HUES64 (cell line): ENCODE measurements around the gene CYFIP2.
"Not testable (repeated sequence)": the region's sequence is repeated elsewhere in the genome, so short reads cannot be mapped to it uniquely, and the experiment has no call there.

Source experiments
- H3K27ac ChIP-seq: 2 replicates; pipeline ENCODE4 v1.7.0; 2013; ENCODE audit warnings: low read depth, low read length, inconsistent platforms
- H3K27me3 ChIP-seq: 2 replicates; pipeline ENCODE4 v1.6.1; 2013; ENCODE audit warnings: mild to moderate bottlenecking, low read length; ENCODE audit not compliant: insufficient read depth
- H3K36me3 ChIP-seq: 2 replicates; pipeline ENCODE4 v1.6.1; 2013; ENCODE audit warnings: mild to moderate bottlenecking, low read length; ENCODE audit not compliant: insufficient read depth
- H3K4me1 ChIP-seq: 2 replicates; pipeline ENCODE4 v1.6.1; 2013; ENCODE audit warnings: mild to moderate bottlenecking, low read length, moderate library complexity; ENCODE audit not compliant: insufficient read depth
- H3K4me3 ChIP-seq: 2 replicates; pipeline ENCODE4 v1.5.1; 2013; ENCODE audit warnings: mild to moderate bottlenecking, low read length, moderate library complexity
- H3K9ac ChIP-seq: 2 replicates; pipeline ENCODE4 v1.6.1; 2013; ENCODE audit warnings: mild to moderate bottlenecking, low read depth, low read length
- H3K9me3 ChIP-seq: 2 replicates; pipeline ENCODE4 v1.6.1; 2013; ENCODE audit warnings: low read depth, low read length; ENCODE audit not compliant: insufficient read depth
- WGBS: fragments of 150-250, 120-280 bp; methylation state at CpG from one replicate; pipeline ENCODE4 v1.1.7; 2013; ENCODE audit warnings: missing lambda C conversion rate; 5-methylcytosine and 5-hydroxymethylcytosine counted together

The CYFIP2 gene

GRCh38 chr5:157415838-157416237, 149.9 kb downstream of the CYFIP2 start:
- Histone ChIP-seq H3K27me3 (no peaks in the 10 kb centered on the region), H3K9ac (no peak overlapping the region), H3K9me3 (peaks cover 5% of the 10 kb centered on the region), H3K4me1 (no peaks in the 10 kb centered on the region), H3K4me3 (no peak overlapping the region), H3K27ac (no peak overlapping the region), H3K36me3 (no peaks in the 10 kb centered on the region)

GRCh38 chr5:157419521-157419920, 153.6 kb downstream of the CYFIP2 start:
- WGBS: 96% methylated on average over 22 of the region's 30 CpGs
- peaks cover 20% of the 10 kb centered on the region for H3K9me3 ChIP-seq
- H3K9ac ChIP-seq, H3K36me3 ChIP-seq, H3K4me1 ChIP-seq, H3K27me3 ChIP-seq, H3K4me3 ChIP-seq, H3K27ac ChIP-seq: not testable (repeated sequence)

- H3K36me3 ChIP-seq, H3K27ac ChIP-seq, H3K4me1 ChIP-seq, H3K9ac ChIP-seq, H3K27me3 ChIP-seq, H3K4me3 ChIP-seq, H3K9me3 ChIP-seq: not testable (repeated sequence)
- WGBS: 95% methylated on average over 5 of the region's 5 CpGs
Observed at GRCh38 chr5:157429920-157430319, 164.0 kb downstream of the CYFIP2 start.

GRCh38 chr5:157431544-157432200, 165.7 kb downstream of the CYFIP2 start:
- WGBS: 59% methylated on average over 4 of the region's 4 CpGs
- Histone ChIP-seq H3K36me3 (no peaks in the 10 kb centered on the region), H3K4me1 (no peaks in the 10 kb centered on the region)

GRCh38 chr5:157434096-157434495, 168.2 kb downstream of the CYFIP2 start:
- Histone ChIP-seq H3K4me3 (no peak overlapping the region), H3K4me1 (no peaks in the 10 kb centered on the region), H3K9ac (no peak overlapping the region), H3K27me3 (no peaks in the 10 kb centered on the region), H3K27ac (no peak overlapping the region), H3K9me3 (no peaks in the 10 kb centered on the region), H3K36me3 (no peaks in the 10 kb centered on the region)
- WGBS: 93% methylated on average over 4 of the region's 4 CpGs

More at GRCh38 chr5:157431544-157432200, 165.7 kb downstream of the CYFIP2 start:
- H3K4me3 ChIP-seq: no peak overlapping the region
- no peaks in the 10 kb centered on the region for H3K27me3 ChIP-seq
- no peaks in the 10 kb centered on the region for H3K9me3 ChIP-seq
- no peak overlapping the region for H3K9ac ChIP-seq
- H3K27ac ChIP-seq: no peak overlapping the region

GRCh38 chr5:157443041-157443549, 177.2 kb downstream of the CYFIP2 start:
- H3K4me1 ChIP-seq: peaks cover 4% of the 10 kb centered on the region; the same call in 1 of the 2 replicates
- H3K36me3 ChIP-seq: no peaks in the 10 kb centered on the region
- H3K27me3 ChIP-seq: no peaks in the 10 kb centered on the region
- no peaks in the 10 kb centered on the region for H3K9me3 ChIP-seq
- no peak overlapping the region for H3K27ac ChIP-seq
- H3K4me3 ChIP-seq: no peak overlapping the region
- H3K9ac ChIP-seq: no peak overlapping the region
- 91% methylated on average over 7 of the region's 7 CpGs for WGBS

GRCh38 chr5:157444224-157444623, 178.3 kb downstream of the CYFIP2 start:
- peaks cover 4% of the 10 kb centered on the region; the same call in 1 of the 2 replicates for H3K4me1 ChIP-seq
- 82% methylated on average over 4 of the region's 4 CpGs for WGBS

More at GRCh38 chr5:157444224-157444623, 178.3 kb downstream of the CYFIP2 start:
- Histone ChIP-seq H3K4me3 (no peak overlapping the region), H3K27me3 (no peaks in the 10 kb centered on the region), H3K9ac (no peak overlapping the region), H3K36me3 (no peaks in the 10 kb centered on the region), H3K9me3 (no peaks in the 10 kb centered on the region), H3K27ac (no peak overlapping the region)
